Activated T-helper 1 cell treated with Interleukin-2 at 50 U/mL for 16 hours (primary cell): Measurements from ENCODE around the gene MPPE1.
"Not testable (repeated sequence)": the region's sequence is repeated elsewhere in the genome, so short reads cannot be mapped to it uniquely, and the experiment has no call there.

ENCODE experiments used
- DNase-seq: peaks from one replicate; pipeline ENCODE4 v3.0.0-alpha.2; 2020; ENCODE audit warnings: low read depth

The MPPE1 gene

DNA sequence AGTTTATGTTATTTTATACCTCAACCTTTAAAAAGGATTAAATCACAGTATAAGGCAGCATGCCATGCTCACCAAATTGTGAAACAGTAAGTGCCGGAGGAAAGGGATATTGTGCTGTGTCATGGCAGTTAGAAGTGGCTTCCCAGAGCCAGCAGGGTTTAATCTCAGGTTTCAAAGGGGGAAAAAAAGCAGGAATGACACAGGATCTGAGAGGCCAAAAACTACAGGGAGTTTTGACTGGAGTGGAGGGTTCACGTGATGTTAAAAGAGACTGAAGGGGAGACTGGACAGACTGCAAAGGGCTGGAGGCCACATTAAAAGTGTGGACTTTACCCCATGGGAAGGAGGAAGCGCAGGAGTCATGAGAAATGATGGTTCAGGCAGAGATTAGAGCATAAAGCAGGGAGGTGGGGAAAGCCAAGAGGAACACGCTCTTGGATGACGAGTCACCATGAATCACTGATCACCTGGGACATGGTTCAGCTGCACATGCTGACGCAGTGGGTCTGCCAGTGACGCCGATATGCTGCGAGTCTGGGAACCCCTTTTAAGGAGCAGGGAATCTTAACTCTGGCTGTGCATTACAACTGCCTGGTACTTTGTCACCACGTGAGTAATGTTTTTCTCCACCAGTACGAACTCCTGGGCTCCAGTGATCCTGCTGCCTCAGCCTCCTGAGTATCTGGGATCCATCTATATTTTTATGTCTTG lies 50.8 kb downstream of the MPPE1 start:
- no peak for DNase-seq

DNA sequence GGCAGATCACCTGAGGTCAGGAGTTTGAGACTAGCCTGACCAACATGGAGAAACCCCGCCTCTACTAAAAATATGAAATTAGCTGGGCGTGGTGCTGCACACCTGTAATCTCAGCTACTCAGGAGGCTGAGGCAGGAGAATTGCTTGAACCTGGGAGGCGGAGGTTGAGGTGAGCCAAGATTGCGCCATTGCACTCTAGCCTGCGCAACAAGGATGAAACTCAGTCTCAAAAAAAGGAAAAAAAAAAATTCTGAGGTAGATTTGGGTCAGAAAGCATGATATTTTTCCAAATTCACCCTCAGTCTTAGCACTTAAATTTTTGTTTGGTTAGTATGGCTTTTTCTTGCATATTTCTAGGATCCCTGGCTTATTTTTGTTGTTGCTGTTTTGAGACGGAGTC lies 53.6 kb downstream of the MPPE1 start:
- DNase-seq: not testable (repeated sequence)

GRCh38 chr18:11851806-11852337 lies 56.2 kb downstream of the MPPE1 start:
- peak; percentile 23 for DNase-seq

GRCh38 chr18:11851146-11851805 lies 56.8 kb downstream of the MPPE1 start, which contains the start of gene CHMP1B:
CHMP1B (plus strand) TSS chr18:11851413; CDS start chr18:11851512, 99 bp downstream.
- peak; percentile 95 for DNase-seq

DNA sequence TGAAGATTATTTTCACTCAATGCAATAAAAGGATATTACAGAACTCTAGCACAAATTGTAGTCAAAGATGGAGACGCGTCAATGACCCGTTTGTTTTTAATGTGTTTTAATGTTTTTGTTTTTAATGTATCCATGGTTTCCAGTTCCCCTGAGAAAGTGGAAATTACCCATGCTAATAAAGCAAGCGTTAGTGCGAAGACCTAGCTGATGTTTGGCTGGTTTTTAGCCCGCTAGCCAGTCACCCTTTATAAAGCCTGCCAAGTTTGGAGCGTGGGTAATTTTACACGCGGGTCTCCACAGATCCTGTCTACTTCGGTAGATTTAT lies 57.3 kb downstream of the MPPE1 start:
- no peak for DNase-seq

DNA sequence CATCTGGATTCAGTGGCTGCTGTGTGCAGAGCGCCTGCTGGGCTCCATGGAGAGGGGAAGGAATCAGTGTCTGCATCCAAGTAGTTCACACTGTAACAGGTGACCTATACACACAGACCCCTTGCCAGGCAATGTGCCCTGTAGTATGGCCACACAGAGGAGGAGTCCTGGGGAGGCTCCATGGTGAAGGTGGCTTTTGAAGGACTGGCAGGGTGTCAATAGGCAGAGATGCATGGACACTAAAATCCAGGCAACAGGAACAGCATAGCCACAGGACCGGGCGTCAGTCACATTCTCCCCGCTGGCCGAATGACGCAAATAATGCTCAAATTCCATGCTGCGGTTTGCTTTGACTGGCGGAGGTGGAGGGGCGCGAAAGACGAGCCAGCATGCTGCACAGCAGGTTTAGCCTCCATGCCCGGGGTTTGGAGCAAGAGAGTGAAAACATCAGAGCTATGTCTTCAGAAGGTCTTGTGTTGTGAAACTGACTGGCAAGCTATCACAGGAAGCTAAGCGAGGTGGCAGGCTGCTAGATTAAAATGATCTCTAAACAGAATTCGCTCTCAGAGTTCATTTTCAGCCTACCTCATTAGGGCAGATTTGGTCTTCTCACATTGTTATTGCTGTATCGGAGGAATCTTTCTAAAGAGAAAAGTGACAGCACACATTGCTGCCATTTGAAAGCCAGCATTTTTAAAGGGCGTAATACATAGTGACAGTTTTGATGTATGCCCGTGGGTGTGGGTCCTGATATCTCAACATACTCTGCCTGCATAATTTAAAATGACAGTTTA lies 58.1 kb downstream of the MPPE1 start:
- DNase-seq: peak; percentile 26

DNA sequence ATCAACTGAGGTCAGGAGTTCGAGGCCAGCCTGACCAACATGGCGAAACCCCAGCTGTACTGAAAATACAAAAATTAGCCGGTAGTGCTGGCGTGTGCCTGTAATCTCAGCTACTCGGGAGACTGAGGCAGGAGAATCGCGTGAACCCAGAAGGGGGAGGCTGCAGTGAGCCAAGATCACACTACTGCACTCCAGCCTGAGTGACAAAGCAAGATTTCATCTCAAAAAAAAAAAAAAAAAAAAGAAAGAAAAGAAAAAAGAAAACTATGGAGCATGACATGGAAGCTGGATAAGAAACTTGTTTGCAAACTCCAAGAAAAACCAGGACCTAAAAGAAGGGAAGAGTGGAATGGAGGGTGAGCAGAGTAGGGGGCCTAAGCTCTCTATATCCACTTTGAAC lies 58.8 kb downstream of the MPPE1 start:
- no peak for DNase-seq

DNA sequence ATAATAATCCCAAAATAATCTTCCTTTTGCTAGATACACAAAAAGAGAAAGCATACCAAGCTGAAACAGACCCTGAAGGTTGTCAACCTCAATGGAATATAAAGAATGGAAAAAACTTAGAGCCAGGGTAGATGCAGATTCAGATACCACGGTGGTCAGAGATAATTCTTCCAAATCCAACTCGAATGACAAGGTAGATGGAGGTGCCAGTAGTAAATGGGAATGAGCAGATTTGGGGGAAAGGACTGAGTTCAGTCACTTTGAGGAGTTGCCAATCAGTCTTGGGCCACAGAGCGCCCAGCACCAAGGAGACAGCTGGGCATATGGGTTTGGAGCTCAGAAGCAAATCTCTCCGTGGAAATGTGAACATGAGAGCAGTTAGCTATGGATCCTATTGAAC lies 60.3 kb downstream of the MPPE1 start:
- no peak for DNase-seq

DNA sequence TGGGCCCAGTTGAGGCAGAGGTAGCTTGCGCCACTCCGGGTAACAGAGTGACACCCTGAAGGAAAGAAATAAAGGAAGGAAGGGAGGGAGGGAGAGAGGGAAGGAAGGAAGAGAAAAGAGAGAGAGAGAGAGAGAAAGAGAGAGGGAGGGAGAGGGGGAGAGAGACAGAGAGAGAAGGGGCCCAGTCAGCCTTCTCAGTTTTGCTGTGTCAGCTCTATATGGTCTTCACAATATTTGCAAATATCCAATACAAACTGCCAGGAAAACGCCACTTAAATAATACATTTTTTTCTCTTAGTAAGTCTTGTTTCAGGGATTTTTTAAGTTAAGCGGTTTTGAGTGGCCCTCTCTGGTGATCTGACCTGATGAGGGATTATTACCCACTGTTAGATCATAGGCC lies 62.5 kb downstream of the MPPE1 start:
- no peak for DNase-seq

DNA sequence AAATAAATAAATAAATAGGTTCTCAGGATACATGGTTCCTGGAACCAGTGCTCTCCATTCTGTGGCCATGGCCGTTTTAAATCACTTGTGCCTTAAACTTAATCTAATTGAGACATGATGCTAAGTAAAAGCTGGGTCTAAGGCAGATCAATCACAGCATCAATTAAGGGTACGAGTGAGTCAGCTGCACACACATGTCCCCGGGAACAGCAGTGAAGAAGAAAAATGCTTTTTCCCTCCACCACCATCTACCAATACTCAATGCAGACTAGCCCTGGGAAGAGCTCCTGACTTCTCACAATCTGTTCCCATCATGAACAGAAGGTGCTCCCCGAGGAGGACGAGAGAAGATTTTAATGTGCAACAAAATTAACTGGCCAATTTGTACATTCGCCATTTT lies 63.7 kb downstream of the MPPE1 start:
- DNase-seq: no peak

DNA sequence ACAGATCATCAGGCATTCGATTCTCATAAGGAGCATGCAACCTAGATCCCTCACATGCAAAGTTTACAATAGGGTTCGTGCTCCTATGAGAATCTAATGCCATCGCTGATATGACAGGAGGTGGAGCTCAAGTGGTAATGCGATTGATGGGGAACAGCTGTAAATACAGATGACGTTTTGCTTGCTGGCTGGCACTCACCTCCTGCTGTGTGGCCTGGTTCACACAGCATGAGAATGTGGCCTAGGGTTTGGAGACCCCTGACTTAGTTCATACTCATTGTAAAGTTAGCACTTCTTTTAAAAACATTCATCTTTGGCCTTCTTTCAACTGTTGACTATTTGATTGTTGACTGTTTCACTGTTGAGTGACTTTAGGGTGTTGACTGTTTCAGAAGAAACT lies 65.6 kb downstream of the MPPE1 start:
- no peak for DNase-seq

GRCh38 chr18:11840493-11840892 lies 67.6 kb downstream of the MPPE1 start:
- no peak for DNase-seq

DNA sequence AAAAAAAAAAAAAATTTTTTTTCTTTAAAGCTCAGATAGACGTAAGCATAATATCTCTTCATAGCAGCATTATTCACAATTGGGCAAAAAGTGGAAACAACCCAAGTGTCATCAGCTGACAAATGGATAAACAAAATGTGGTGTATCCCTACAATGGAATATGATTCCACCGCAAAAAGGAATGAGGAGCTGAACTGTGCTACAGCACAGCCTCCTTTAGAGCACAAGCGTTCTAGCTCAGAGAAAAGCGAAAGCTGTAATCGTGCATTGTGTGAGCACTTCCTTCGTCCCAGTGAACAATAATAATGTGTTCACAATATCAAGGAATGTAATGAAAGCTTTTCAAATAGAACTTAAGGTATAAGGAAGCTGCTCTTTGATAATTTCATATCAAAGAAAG lies 68.6 kb downstream of the MPPE1 start:
- no peak for DNase-seq

DNA sequence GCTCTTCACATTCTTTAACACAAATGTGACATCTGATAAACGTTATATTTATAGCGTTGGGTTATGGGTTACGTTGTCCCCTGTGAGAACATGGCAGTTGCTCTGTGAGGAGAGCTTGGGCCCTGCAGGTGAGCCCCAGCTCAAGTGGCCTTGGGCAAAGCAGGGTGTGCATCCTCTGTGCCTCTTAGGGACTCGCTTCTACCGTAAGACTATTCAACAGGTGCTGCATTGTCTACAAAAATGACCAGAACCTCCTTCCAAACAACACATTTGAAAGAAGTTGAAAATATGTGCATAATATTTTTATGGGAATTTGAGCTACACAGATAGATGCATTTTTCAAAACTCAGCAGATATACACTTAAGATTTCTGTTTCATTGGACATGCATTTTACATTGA lies 73.3 kb downstream of the MPPE1 start:
- DNase-seq: no peak
